Kidney glomerular epithelial cell (primary cell): Measurements from ENCODE around the gene PLEKHG3.
"Not testable (repeated sequence)": the region's sequence is repeated elsewhere in the genome, so short reads cannot be mapped to it uniquely, and the experiment has no call there.

Source experiments
- DNase-seq: peaks from one replicate; lab custom pipeline; 2025; lab: John Stamatoyannopoulos, UW

The PLEKHG3 gene

GRCh38 chr14:64704143-64704742 is at the start of gene PLEKHG3:
Gene PLEKHG3 (plus strand): TSS chr14:64704424. CDS start chr14:64727632, 23,208 bp downstream.
- DNase-seq: peak; percentile 82

- DNase-seq: no peak
Measured at GRCh38 chr14:64654901-64655300, 49.3 kb upstream of the PLEKHG3 start.

GRCh38 chr14:64656986-64657385 is 47.2 kb upstream of the PLEKHG3 start:
- DNase-seq: no peak

GRCh38 chr14:64658201-64658600 is 46.0 kb upstream of the PLEKHG3 start:
- DNase-seq: no peak

GRCh38 chr14:64658700-64659264 is 45.4 kb upstream of the PLEKHG3 start:
- DNase-seq: not testable (repeated sequence)

GRCh38 chr14:64659366-64659765 is 44.9 kb upstream of the PLEKHG3 start:
- DNase-seq: no peak

- DNase-seq: peak; percentile 80
Measured at GRCh38 chr14:64663174-64663573, 41.0 kb upstream of the PLEKHG3 start.

- peak; percentile 66 for DNase-seq
Measured at GRCh38 chr14:64671591-64671990, 32.6 kb upstream of the PLEKHG3 start.

- DNase-seq: no peak
Measured at GRCh38 chr14:64673316-64673715, 30.9 kb upstream of the PLEKHG3 start.

GRCh38 chr14:64673748-64674147 is 30.5 kb upstream of the PLEKHG3 start:
- peak; percentile 37 for DNase-seq

- no peak for DNase-seq
Measured at GRCh38 chr14:64674829-64675228, 29.4 kb upstream of the PLEKHG3 start.

GRCh38 chr14:64675312-64675711 is 28.9 kb upstream of the PLEKHG3 start:
- no peak for DNase-seq

- no peak for DNase-seq
Measured at GRCh38 chr14:64676410-64677008, 27.7 kb upstream of the PLEKHG3 start.

GRCh38 chr14:64680013-64680713 is 24.1 kb upstream of the PLEKHG3 start:
- peak; percentile 81 for DNase-seq

GRCh38 chr14:64680714-64681065 is 23.5 kb upstream of the PLEKHG3 start:
- DNase-seq: no peak

GRCh38 chr14:64681796-64682710 is 22.2 kb upstream of the PLEKHG3 start:
- DNase-seq: peak; percentile 92

- no peak for DNase-seq
Measured at GRCh38 chr14:64682843-64683242, 21.4 kb upstream of the PLEKHG3 start.

GRCh38 chr14:64683264-64683663 is 21.0 kb upstream of the PLEKHG3 start:
- DNase-seq: peak; percentile 32

- no peak for DNase-seq
Measured at GRCh38 chr14:64684091-64684490, 20.1 kb upstream of the PLEKHG3 start.

- no peak for DNase-seq
Measured at GRCh38 chr14:64685371-64686281, 18.6 kb upstream of the PLEKHG3 start.

GRCh38 chr14:64686282-64686615 is 18.0 kb upstream of the PLEKHG3 start:
- no peak for DNase-seq
